ENCODE results near the gene NRARP.
"Not testable (repeated sequence)": the region's sequence is repeated elsewhere in the genome, so short reads cannot be mapped to it uniquely, and the experiment has no call there.

Gene NRARP

GRCh38 chr9:137264067-137264466 is 38.0 kb downstream of the NRARP start:
- FAIRE-seq (no peak), DNase-seq (ENCODE audit: insufficient read length, low spot score) (no peak)
- TF ChIP-seq CTCF (IDR thresholded peaks at IDR 0.05; ENCODE audit: insufficient read depth, missing control alignments) = no peak

GRCh38 chr9:137263506-137263905 is 38.6 kb downstream of the NRARP start:
- no peak for TF ChIP-seq CTCF (IDR thresholded peaks at IDR 0.05; ENCODE audit: insufficient read depth, missing control alignments)
- FAIRE-seq (no peak), DNase-seq (ENCODE audit: insufficient read length, low spot score) (no peak)

- DNase-seq (ENCODE audit: insufficient read length, low spot score) (no peak), FAIRE-seq (no peak)
- TF ChIP-seq CTCF (IDR thresholded peaks at IDR 0.05; ENCODE audit: insufficient read depth, missing control alignments) = no peak
Measured at GRCh38 chr9:137262909-137263285, 39.2 kb downstream of the NRARP start.

- FAIRE-seq; DNase-seq (ENCODE audit: insufficient read length, low spot score): not testable (repeated sequence)
Measured at GRCh38 chr9:137262173-137262908, 39.7 kb downstream of the NRARP start.

GRCh38 chr9:137256856-137257255 is 45.2 kb downstream of the NRARP start:
- DNase-seq (ENCODE audit: insufficient read length, low spot score) (no peak), FAIRE-seq (no peak)
- no peak for TF ChIP-seq CTCF (IDR thresholded peaks at IDR 0.05; ENCODE audit: insufficient read depth, missing control alignments)

- FAIRE-seq (no peak), DNase-seq (ENCODE audit: insufficient read length, low spot score) (no peak)
- no peak for TF ChIP-seq CTCF (IDR thresholded peaks at IDR 0.05; ENCODE audit: insufficient read depth, missing control alignments)
Measured at GRCh38 chr9:137256362-137256761, 45.7 kb downstream of the NRARP start.

GRCh38 chr9:137255448-137256114 is 46.5 kb downstream of the NRARP start:
- TF ChIP-seq CTCF (IDR thresholded peaks at IDR 0.05; ENCODE audit: insufficient read depth, missing control alignments) = no peak
- no peak for FAIRE-seq
- no peak for DNase-seq (ENCODE audit: insufficient read length, low spot score)

Data from D721Med (cell line).